Spleen (tissue), 11 donors: ENCODE data around the gene USP17L19. TPM values are rescaled to one million over a fixed set of nuclear protein-coding genes. Genes with fewer than 3 reads are reported as not detected.
A peak's percentile ranks its signal among the peaks of the same experiment; 100 is the strongest.
"Not testable (repeated sequence)": the region's sequence is repeated elsewhere in the genome, so short reads cannot be mapped to it uniquely, and the experiment has no call there.

Source experiments
- DNase-seq: peaks from one replicate; pipeline ENCODE4 v3.0.0-alpha.2; 2020
- H3K27ac ChIP-seq, 8 donors: fragments of 200-600 bp; sonication (generic) in 7 of 8; 1 replicate in 4 of 8; 2 replicates in 4 of 8; pipeline versions ENCODE4 v1.5.0 to v1.8.0; 2016 to 2021; ENCODE audit warnings: inconsistent platforms in 4 of 8, mild to moderate bottlenecking in 4 of 8, moderate library complexity in 1 of 8
- H3K27me3 ChIP-seq, 7 donors: fragments of 200-600 bp; sonication (generic) in 6 of 7; replicated peaks in 1 of 7; 1 replicate in 4 of 7; 2 replicates in 3 of 7; pipeline versions ENCODE4 v1.5.0 to v1.8.0; 2016 to 2021; ENCODE audit warnings: inconsistent platforms in 3 of 7, mild to moderate bottlenecking in 1 of 7
- H3K36me3 ChIP-seq, 6 donors: fragments of 200-600 bp; sonication (generic) in 5 of 6; 1 replicate in 4 of 6; 2 replicates in 2 of 6; pipeline versions ENCODE4 v1.5.0 to v1.8.0; 2016 to 2021; ENCODE audit warnings: inconsistent platforms in 2 of 6
- H3K4me1 ChIP-seq, 6 donors: fragments of 200-600 bp; sonication (generic) in 5 of 6; 1 replicate in 3 of 6; 2 replicates in 3 of 6; pipeline versions ENCODE4 v1.5.0 to v1.8.0; 2016 to 2021; ENCODE audit warnings: inconsistent platforms in 3 of 6
- H3K4me3 ChIP-seq, 8 donors: fragments of 200-600 bp; sonication (generic) in 7 of 8; 1 replicate in 4 of 8; 2 replicates in 4 of 8; pipeline versions ENCODE4 v1.5.0 to v1.8.0; 2016 to 2021; ENCODE audit warnings: inconsistent platforms in 4 of 8, mild to moderate bottlenecking in 4 of 8, moderate library complexity in 2 of 8
- H3K9me3 ChIP-seq, 8 donors: fragments of 200-600 bp; sonication (generic) in 7 of 8; 1 replicate in 4 of 8; 2 replicates in 4 of 8; pipeline versions ENCODE4 v1.5.0 to v1.8.0; 2016 to 2021; ENCODE audit warnings: inconsistent platforms in 4 of 8
- WGBS, 5 donors: extraction: QIAGEN DNeasy Blood & Tissue Kit in 3 of 5; methylation state at CpG; one replicate each; pipeline versions ENCODE4 v1.1.5 to v1.1.7; 2013 to 2018; 5-methylcytosine and 5-hydroxymethylcytosine counted together
- intact Hi-C: fragments of 100-400 bp; cut with DNase I; formaldehyde crosslinking; loops from one replicate; pipeline ENCODE4 v1.15.0; 2023; ENCODE audit warnings: low total_unique reads
- polyA plus RNA-seq, 3 donors: library from polyadenylated mRNA; stranded (reverse); fragments of 200-250 nt; gene quantifications; one replicate each; pipeline ENCODE4 v1.2.1, GENCODE V29; 2013
- total RNA-seq, 7 donors: library from RNA; depleted of rRNA in 3 of 7; stranded (reverse); fragments of >200 nt in 3 of 7; fragmentation: NEBNext Ultra II Directional in 4 of 7; extraction: Animal tissue kit (Norgen Biotek cat#: 25700) in 4 of 7; gene quantifications; one replicate each; pipeline versions ENCODE4 v1.1.0 to v1.2.1, GENCODE V29; 2016 to 2021
- donor health status: healthy with polysubstance abuse.
- donor health status: DM: no; HTN: no; CAD: no; lungs with moderate emphysema.
- donor health status: DM: no; HTN: no; CAD: no.
- donor health status: Bipolar disorder and iron deficiency.
- donor health status: healthy.
- donor health status: DM: no; HTN: no; CAD: no.
- donor health status: DM: yes; HTN: yes; CAD: no.

Gene USP17L19
- total and polyA plus RNA-seq, 10 donors: not detected

- H3K4me3 ChIP-seq, H3K36me3 ChIP-seq, H3K4me1 ChIP-seq, H3K27ac ChIP-seq, intact Hi-C loops, H3K27me3 ChIP-seq, H3K9me3 ChIP-seq: not testable (repeated sequence)
- WGBS, 5 donors: 81 to 96% (median 94%) methylated on average over 11 to 21 of the region's 26 CpGs
- peak; percentile 72 for DNase-seq
Measured at GRCh38 chr4:9247953-9248680, 5.1 kb upstream of the USP17L19 start, which contains the start of gene USP17L18. Gene USP17L18, plus strand, starts transcription at chr4:9248630. Its CDS starts 0 bp downstream, at chr4:9248630.

GRCh38 chr4:9257824-9258223 is 4.6 kb downstream of the USP17L19 start, which contains the start of gene USP17L20:
Gene USP17L20, plus strand, starts transcription at chr4:9258124. Its CDS starts 0 bp downstream, at chr4:9258124.
- intact Hi-C loops, H3K9me3 ChIP-seq, H3K4me3 ChIP-seq, H3K36me3 ChIP-seq, DNase-seq, H3K27me3 ChIP-seq, H3K27ac ChIP-seq, H3K4me1 ChIP-seq: not testable (repeated sequence)
- WGBS, 5 donors: no CpG with 5 or more reads among the region's 15 CpGs

- H3K27ac ChIP-seq, H3K4me1 ChIP-seq, H3K9me3 ChIP-seq, H3K27me3 ChIP-seq, H3K4me3 ChIP-seq, DNase-seq, intact Hi-C loops, H3K36me3 ChIP-seq: not testable (repeated sequence)
- no CpG with 5 or more reads among the region's 13 CpGs for WGBS, 5 donors
Measured at GRCh38 chr4:9262572-9262971, 9.4 kb downstream of the USP17L19 start, which contains the start of gene USP17L21. Gene USP17L21, plus strand, starts transcription at chr4:9262872. Its CDS starts 0 bp downstream, at chr4:9262872.

- H3K4me3 ChIP-seq, H3K27ac ChIP-seq, DNase-seq, H3K9me3 ChIP-seq, H3K36me3 ChIP-seq, H3K4me1 ChIP-seq, H3K27me3 ChIP-seq, intact Hi-C loops: not testable (repeated sequence)
- no CpG with 5 or more reads among the region's 15 CpGs for whole genome bisulfite sequencing, 5 donors
Measured at GRCh38 chr4:9267319-9267718, 14.1 kb downstream of the USP17L19 start, which contains the start of gene USP17L22. Gene USP17L22, plus strand, starts transcription at chr4:9267619. Its CDS starts 0 bp downstream, at chr4:9267619.

- H3K27ac ChIP-seq, H3K4me3 ChIP-seq, intact Hi-C loops, H3K4me1 ChIP-seq, H3K27me3 ChIP-seq, H3K9me3 ChIP-seq, H3K36me3 ChIP-seq: not testable (repeated sequence)
- DNase-seq: peak; percentile 91
- 82 to 90% (median 88%) methylated on average over 5 to 8 of the region's 10 CpGs for WGBS, 5 donors
Measured at GRCh38 chr4:9271719-9272118, 18.5 kb downstream of the USP17L19 start.

Other genes with a start within 250 kb of the USP17L19 start
- not detected for gene FAM90A26, start 83.0 kb upstream of the USP17L19 start, total RNA-seq
- gene FAM90A26, start 83.0 kb upstream of the USP17L19 start, polyA plus RNA-seq: not detected
- not detected for gene USP17L10, start 42.7 kb upstream of the USP17L19 start, total RNA-seq
- not detected for gene USP17L10, start 42.7 kb upstream of the USP17L19 start, polyA plus RNA-seq
- gene USP17L11, start 38.0 kb upstream of the USP17L19 start, total RNA-seq: not detected
- not detected for gene USP17L11, start 38.0 kb upstream of the USP17L19 start, polyA plus RNA-seq
- not detected for gene USP17L12, start 33.2 kb upstream of the USP17L19 start, total RNA-seq
- gene USP17L12, start 33.2 kb upstream of the USP17L19 start, polyA plus RNA-seq: not detected
- not detected for gene USP17L13, start 28.5 kb upstream of the USP17L19 start, total RNA-seq
- not detected for gene USP17L13, start 28.5 kb upstream of the USP17L19 start, polyA plus RNA-seq
- gene USP17L15, start 19.0 kb upstream of the USP17L19 start, total RNA-seq: not detected
- gene USP17L15, start 19.0 kb upstream of the USP17L19 start, polyA plus RNA-seq: not detected
- gene USP17L17, start 9.5 kb upstream of the USP17L19 start, total RNA-seq: not detected
- not detected for gene USP17L17, start 9.5 kb upstream of the USP17L19 start, polyA plus RNA-seq
- not detected for gene USP17L18, start 4.7 kb upstream of the USP17L19 start, total RNA-seq
- gene USP17L18, start 4.7 kb upstream of the USP17L19 start, polyA plus RNA-seq: not detected
- gene USP17L20, start 4.7 kb downstream of the USP17L19 start, total RNA-seq: not detected
- not detected for gene USP17L20, start 4.7 kb downstream of the USP17L19 start, polyA plus RNA-seq
- not detected for gene USP17L21, start 9.5 kb downstream of the USP17L19 start, total RNA-seq
- not detected for gene USP17L21, start 9.5 kb downstream of the USP17L19 start, polyA plus RNA-seq
- not detected for gene USP17L22, start 14.2 kb downstream of the USP17L19 start, total RNA-seq
- gene USP17L22, start 14.2 kb downstream of the USP17L19 start, polyA plus RNA-seq: not detected
- gene USP17L24, start 71.8 kb downstream of the USP17L19 start, total RNA-seq: not detected
- gene USP17L24, start 71.8 kb downstream of the USP17L19 start, polyA plus RNA-seq: not detected
- gene USP17L25, start 76.5 kb downstream of the USP17L19 start, total RNA-seq: not detected
- gene USP17L25, start 76.5 kb downstream of the USP17L19 start, polyA plus RNA-seq: not detected
- not detected for gene USP17L26, start 81.3 kb downstream of the USP17L19 start, total RNA-seq
- gene USP17L26, start 81.3 kb downstream of the USP17L19 start, polyA plus RNA-seq: not detected
- gene USP17L5, start 86.0 kb downstream of the USP17L19 start, total RNA-seq: not detected
- gene USP17L5, start 86.0 kb downstream of the USP17L19 start, polyA plus RNA-seq: not detected
- not detected for gene USP17L27, start 90.8 kb downstream of the USP17L19 start, total RNA-seq
- gene USP17L27, start 90.8 kb downstream of the USP17L19 start, polyA plus RNA-seq: not detected
- gene USP17L28, start 95.5 kb downstream of the USP17L19 start, total RNA-seq: not detected
- gene USP17L28, start 95.5 kb downstream of the USP17L19 start, polyA plus RNA-seq: not detected
- gene USP17L29, start 100.3 kb downstream of the USP17L19 start, total RNA-seq: not detected
- gene USP17L29, start 100.3 kb downstream of the USP17L19 start, polyA plus RNA-seq: not detected
- not detected for gene USP17L30, start 109.8 kb downstream of the USP17L19 start, total RNA-seq
- not detected for gene USP17L30, start 109.8 kb downstream of the USP17L19 start, polyA plus RNA-seq
- not detected for gene DEFB131A, start 191.0 kb downstream of the USP17L19 start, total RNA-seq
- not detected for gene DEFB131A, start 191.0 kb downstream of the USP17L19 start, polyA plus RNA-seq